ENCODE data around the gene DOK6. TPM values are rescaled to one million over a fixed set of nuclear protein-coding genes. Genes with fewer than 3 reads are reported as not detected.

DOK6 gene
- total RNA-seq, 1 donor from 2014 or later, result not detected

GRCh38 chr18:69755856-69756496, 355.3 kb downstream of the DOK6 start:
- Histone ChIP-seq H3K27me3 (no peaks in the 10 kb centered on the region), H3K9me3 (no peaks in the 10 kb centered on the region)
- intact Hi-C loops (cut with DNase I), result no loop called here

GRCh38 chr18:69757733-69758132, 357.0 kb downstream of the DOK6 start:
- Histone ChIP-seq H3K27me3 (no peaks in the 10 kb centered on the region), H3K9me3 (no peaks in the 10 kb centered on the region), H3K4me1 (no peaks in the 10 kb centered on the region), H3K36me3 (no peaks in the 10 kb centered on the region), H3K27ac (no peak overlapping the region), H3K4me3 (no peak overlapping the region)
- DNase-seq (ENCODE audit: low spot score in 2 of 2), result no peak
- no peak for TF ChIP-seq CTCF (IDR thresholded peaks at IDR 0.05)
- intact Hi-C loops (cut with DNase I), result no loop called here

More at GRCh38 chr18:69755856-69756496, 355.3 kb downstream of the DOK6 start:
- H3K4me3 ChIP-seq, result no peak overlapping the region
- H3K27ac ChIP-seq, result no peak overlapping the region
- H3K36me3 ChIP-seq, result no peaks in the 10 kb centered on the region
- TF ChIP-seq CTCF (IDR thresholded peaks at IDR 0.05), result no peak
- DNase-seq (ENCODE audit: low spot score in 2 of 2), result no peak
- H3K4me1 ChIP-seq, result no peaks in the 10 kb centered on the region

- H3K9me3 ChIP-seq, result no peaks in the 10 kb centered on the region
- intact Hi-C loops (cut with DNase I), result no loop called here
- DNase-seq (ENCODE audit: low spot score in 2 of 2), result no peak
- no peak for TF ChIP-seq CTCF (IDR thresholded peaks at IDR 0.05)
- no peaks in the 10 kb centered on the region for H3K27me3 ChIP-seq
- no peaks in the 10 kb centered on the region for H3K4me1 ChIP-seq
- no peaks in the 10 kb centered on the region for H3K36me3 ChIP-seq
- no peak overlapping the region for H3K4me3 ChIP-seq
- no peak overlapping the region for H3K27ac ChIP-seq
These were observed 357.8 kb downstream of the DOK6 start for GRCh38 chr18:69758458-69758857.

GRCh38 chr18:69759046-69759445, 358.4 kb downstream of the DOK6 start:
- no peaks in the 10 kb centered on the region for H3K9me3 ChIP-seq
- no peak overlapping the region for H3K4me3 ChIP-seq
- TF ChIP-seq CTCF (IDR thresholded peaks at IDR 0.05), result no peak
- no peak overlapping the region for H3K27ac ChIP-seq
- no peaks in the 10 kb centered on the region for H3K36me3 ChIP-seq
- no peaks in the 10 kb centered on the region for H3K27me3 ChIP-seq
- DNase-seq (ENCODE audit: low spot score in 2 of 2), result no peak
- intact Hi-C loops (cut with DNase I), result no loop called here
- H3K4me1 ChIP-seq, result no peaks in the 10 kb centered on the region

- H3K4me1 ChIP-seq, result no peaks in the 10 kb centered on the region
- H3K36me3 ChIP-seq, result no peaks in the 10 kb centered on the region
- no peak overlapping the region for H3K4me3 ChIP-seq
- no peak for TF ChIP-seq CTCF (IDR thresholded peaks at IDR 0.05)
- H3K9me3 ChIP-seq, result no peaks in the 10 kb centered on the region
- no peak for DNase-seq (ENCODE audit: low spot score in 2 of 2)
- H3K27me3 ChIP-seq, result no peaks in the 10 kb centered on the region
- intact Hi-C loops (cut with DNase I), result no loop called here
- no peak overlapping the region for H3K27ac ChIP-seq
These were observed 362.3 kb downstream of the DOK6 start for GRCh38 chr18:69763002-69763401.

- H3K4me3 ChIP-seq, result no peak overlapping the region
- no peaks in the 10 kb centered on the region for H3K4me1 ChIP-seq
- no peak overlapping the region for H3K27ac ChIP-seq
- H3K27me3 ChIP-seq, result no peaks in the 10 kb centered on the region
- no peaks in the 10 kb centered on the region for H3K36me3 ChIP-seq
- no peak for TF ChIP-seq CTCF (IDR thresholded peaks at IDR 0.05)
- H3K9me3 ChIP-seq, result no peaks in the 10 kb centered on the region
- intact Hi-C loops (cut with DNase I), result no loop called here
- DNase-seq (ENCODE audit: low spot score in 2 of 2), result no peak
These were observed 363.1 kb downstream of the DOK6 start for GRCh38 chr18:69763821-69764220.
